ENCODE results near the gene ZNF593.
A peak's percentile ranks its signal among the peaks of the same experiment; 100 is the strongest.

DNA sequence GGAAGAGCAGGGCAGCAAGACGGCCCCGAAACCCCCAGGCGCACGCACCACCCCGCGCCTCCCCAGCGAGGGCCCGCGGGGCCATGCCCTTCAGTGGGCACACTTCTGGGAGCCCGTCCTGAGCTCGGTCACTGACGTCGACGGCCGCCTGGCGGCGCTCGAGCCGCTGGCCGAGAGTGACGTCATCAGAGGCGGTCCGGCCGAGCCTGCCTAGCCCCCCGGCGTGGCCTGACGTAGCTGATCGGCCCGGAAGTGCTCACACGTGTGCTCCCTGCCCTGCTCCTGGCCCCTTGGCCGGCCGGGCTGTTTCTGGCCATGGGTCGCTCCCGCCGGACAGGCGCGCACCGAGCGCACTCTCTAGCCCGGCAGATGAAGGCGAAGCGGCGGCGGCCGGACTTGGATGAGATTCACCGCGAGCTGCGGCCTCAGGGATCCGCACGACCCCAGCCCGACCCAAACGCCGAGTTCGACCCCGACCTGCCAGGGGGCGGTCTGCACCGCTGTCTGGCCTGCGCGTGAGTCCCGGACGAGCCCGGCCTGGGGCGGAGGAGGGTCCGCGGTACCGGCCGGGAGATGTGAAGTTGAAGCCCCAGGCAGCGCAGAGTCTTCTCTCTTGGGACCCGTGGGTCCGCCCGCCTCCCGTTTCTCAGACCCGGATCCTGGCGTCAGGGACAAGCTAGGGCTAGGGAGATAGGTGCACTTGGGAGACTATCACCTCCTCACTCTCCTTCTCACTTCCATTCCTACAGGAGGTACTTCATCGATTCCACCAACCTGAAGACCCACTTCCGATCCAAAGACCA, at the start of gene ZNF593:
- TF ChIP-seq REST (IDR thresholded peaks at IDR 0.05; ENCODE audit: low read depth) (no peak), USF1 (IDR thresholded peaks at IDR 0.05) (peak; percentile 71), TEAD4 (IDR thresholded peaks at IDR 0.05) (0 out of 2 replicates have a peak, but pooled peaks have one; percentile 13), YY1 (IDR thresholded peaks at IDR 0.05; ENCODE audit: low read depth) (0 out of 2 replicates have a peak, but pooled peaks have one; percentile 8), TAF1 (IDR thresholded peaks at IDR 0.05; ENCODE audit: low read depth) (peak; percentile 67; the same call in 1 of the 2 replicates), RAD21 (IDR thresholded peaks at IDR 0.05; ENCODE audit: low read depth) (peak; percentile 47), FOXM1 (IDR thresholded peaks at IDR 0.05; ENCODE audit: borderline replicate concordance, low read depth) (no peak), CEBPB (IDR thresholded peaks at IDR 0.05) (no peak), CREB1 (IDR thresholded peaks at IDR 0.05; ENCODE audit: low read depth) (peak; percentile 97), TCF12 (IDR thresholded peaks at IDR 0.05; ENCODE audit: low read depth) (peak; percentile 56; the same call in 1 of the 2 replicates), EP300 (IDR thresholded peaks at IDR 0.05; ENCODE audit: borderline replicate concordance) (no peak), ZBTB7A (IDR thresholded peaks at IDR 0.05; ENCODE audit: low read depth) (no peak; the same call in none of the 2 replicates), EGR1 (IDR thresholded peaks at IDR 0.05) (no peak)
- TF ChIP-seq, protein P1, sequence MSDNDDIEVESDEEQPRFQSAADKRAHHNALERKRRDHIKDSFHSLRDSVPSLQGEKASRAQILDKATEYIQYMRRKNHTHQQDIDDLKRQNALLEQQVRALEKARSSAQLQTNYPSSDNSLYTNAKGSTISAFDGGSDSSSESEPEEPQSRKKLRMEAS (IDR thresholded peaks at IDR 0.05): peak; percentile 98
